GM23248 (cell line): ENCODE measurements around the gene CHCHD3.

Experiments used
- EZH2 ChIP-seq: fragments of 200-600 bp; sonication (generic); IDR thresholded peaks from 2 replicates; pipeline ENCODE4 v1.6.1; 2018; ENCODE audit warnings: antibody characterized with exemption, mild to moderate bottlenecking; ENCODE audit not compliant: insufficient read depth, poor library complexity, severe bottlenecking
- EZH2phosphoT487 ChIP-seq: fragments of 200-600 bp; sonication (generic); IDR thresholded peaks from 2 replicates; pipeline ENCODE4 v1.6.1; 2018; ENCODE audit warnings: antibody characterized with exemption, moderate library complexity, mild to moderate bottlenecking, low read depth; ENCODE audit not compliant: insufficient read depth

- no peak for TF ChIP-seq EZH2
- no peak for TF ChIP-seq EZH2phosphoT487
These were observed 235.8 kb downstream of the CHCHD3 start for GRCh38 chr7:132846086-132846485.
